ENCODE data around the gene CHST8. TPM values are rescaled to one million over a fixed set of nuclear protein-coding genes. Genes with fewer than 3 reads are reported as not detected.

Gene CHST8
- total and polyA plus RNA-seq, 4 experiments from 2014 or later, result not detected

GRCh38 chr19:33808399-33808798, 186.6 kb downstream of the CHST8 start:
- DNase-seq, result no peak
- Histone ChIP-seq H3K27me3 (ENCODE audit: insufficient read depth, low read length) (no peaks in the 10 kb centered on the region), H3K36me3 (ENCODE audit: insufficient read depth, low read length) (no peaks in the 10 kb centered on the region), H3K4me1 (ENCODE audit: insufficient read depth, low read length) (peaks cover 18% of the 10 kb centered on the region), H3K27ac (ENCODE audit: low read depth, low read length) (no peak overlapping the region), H3K4me3 (ENCODE audit: low read length in 2 of 2) (no peak overlapping the region), H3K9me3 (ENCODE audit: control insufficient read depth in 1 of 2, low read length in 2 of 2) (no peaks in the 10 kb centered on the region)
- H3K9me3 Mint-ChIP-seq, result no peaks in the 10 kb centered on the region
- no peaks in the 10 kb centered on the region for H3K27me3 Mint-ChIP-seq
- peaks cover 0 to 3% of the 10 kb centered on the region in 2 donors for H3K36me3 Mint-ChIP-seq
- ChIA-PET POLR2A (ENCODE audit: partially characterized antibody) (no interaction called here), CTCF (ENCODE audit: partially characterized antibody) (interaction anchor here (1.0 kb wide), 1 partner anchor 30 kb away, joined by 3 read pairs; no protein-coding TSS in a partner anchor)
- peak overlapping the region in 3 of 7 donors; percentile 9 to 78 (median 52) for H3K27ac Mint-ChIP-seq
- peaks cover 12 to 24% (median 15%) of the 10 kb centered on the region in 4 donors for H3K4me1 Mint-ChIP-seq
- no peak overlapping the region for H3K4me3 Mint-ChIP-seq
- intact Hi-C loops (cut with micrococcal nuclease), result no loop called here

DNA sequence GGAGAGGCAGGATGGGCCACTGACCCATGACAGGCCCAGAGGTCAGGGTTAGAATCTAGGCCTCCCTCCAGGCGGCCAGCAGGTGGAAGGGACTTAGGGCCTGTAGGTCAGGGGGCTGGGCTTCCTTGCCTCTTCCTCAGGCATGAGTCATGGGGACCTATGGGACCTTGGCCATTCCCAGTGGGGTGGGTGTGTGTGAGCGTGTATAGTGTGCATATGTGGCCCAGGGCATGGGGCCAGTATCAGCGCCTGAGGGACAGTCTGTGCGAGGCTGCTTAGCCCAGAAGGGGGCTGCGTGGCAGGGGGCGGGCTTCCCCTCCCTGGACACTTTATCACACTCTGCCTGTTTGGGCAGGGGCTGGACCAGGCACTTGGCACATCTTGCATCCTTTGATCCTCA, 188.2 kb downstream of the CHST8 start:
- Histone ChIP-seq H3K27ac (ENCODE audit: low read depth, low read length) (no peak overlapping the region), H3K27me3 (ENCODE audit: insufficient read depth, low read length) (no peaks in the 10 kb centered on the region), H3K4me1 (ENCODE audit: insufficient read depth, low read length) (peaks cover 18% of the 10 kb centered on the region), H3K9me3 (ENCODE audit: control insufficient read depth in 1 of 2, low read length in 2 of 2) (no peaks in the 10 kb centered on the region), H3K36me3 (ENCODE audit: insufficient read depth, low read length) (no peaks in the 10 kb centered on the region), H3K4me3 (ENCODE audit: low read length in 2 of 2) (no peak overlapping the region)
- Mint-ChIP-seq H3K4me1 (peaks cover 12 to 24% (median 15%) of the 10 kb centered on the region in 4 donors), H3K4me3 (no peak overlapping the region), H3K9me3 (no peaks in the 10 kb centered on the region), H3K27ac (no peak overlapping the region), H3K27me3 (no peaks in the 10 kb centered on the region), H3K36me3 (peaks cover 0 to 3% of the 10 kb centered on the region in 2 donors)
- DNase-seq, result no peak
- intact Hi-C loops (cut with micrococcal nuclease), result no loop called here
- CTCF ChIA-PET (ENCODE audit: partially characterized antibody), result no interaction called here
- POLR2A ChIA-PET (ENCODE audit: partially characterized antibody), result interaction anchor here (0.5 kb wide), 1 partner anchor 13 kb away, joined by 3 read pairs; the partner anchor contains the start of gene KCTD15

DNA sequence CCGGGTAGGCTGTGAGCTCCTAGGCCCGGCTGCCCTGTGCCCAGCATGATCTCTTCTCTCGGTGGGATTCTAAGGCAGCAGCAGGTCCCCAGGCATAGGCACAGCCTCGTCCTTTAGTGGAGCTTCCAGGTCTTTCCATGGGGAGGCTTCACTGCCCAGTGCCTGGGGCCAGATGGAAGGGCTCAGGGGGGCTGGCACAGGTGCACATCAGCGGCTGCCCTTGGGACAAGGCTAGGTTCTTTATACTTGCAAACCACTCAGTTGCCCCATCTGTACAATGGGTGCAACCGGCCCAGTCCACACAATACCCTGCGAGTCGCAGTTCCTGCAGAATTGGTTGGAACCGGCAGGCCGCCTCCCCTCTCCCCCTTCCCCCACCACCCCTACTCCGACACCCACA, 189.1 kb downstream of the CHST8 start:
- no peak for DNase-seq
- peaks cover 0 to 3% of the 10 kb centered on the region in 2 donors for H3K36me3 Mint-ChIP-seq
- intact Hi-C loops (cut with micrococcal nuclease), result no loop called here
- H3K36me3 ChIP-seq (ENCODE audit: insufficient read depth, low read length), result no peaks in the 10 kb centered on the region
- H3K9me3 Mint-ChIP-seq, result no peaks in the 10 kb centered on the region
- ChIA-PET POLR2A (ENCODE audit: partially characterized antibody) (interaction anchor here (0.5 kb wide), 1 partner anchor 14 kb away, joined by 3 read pairs; the partner anchor contains the start of gene KCTD15), CTCF (ENCODE audit: partially characterized antibody) (no interaction called here)
- no peak overlapping the region for H3K27ac ChIP-seq (ENCODE audit: low read depth, low read length)
- H3K9me3 ChIP-seq (ENCODE audit: control insufficient read depth in 1 of 2, low read length in 2 of 2), result no peaks in the 10 kb centered on the region
- H3K27me3 Mint-ChIP-seq, result no peaks in the 10 kb centered on the region
- peaks cover 12 to 21% (median 16%) of the 10 kb centered on the region in 4 donors for H3K4me1 Mint-ChIP-seq
- H3K27ac Mint-ChIP-seq, result no peak overlapping the region
- H3K4me3 ChIP-seq (ENCODE audit: low read length in 2 of 2), result no peak overlapping the region
- H3K4me1 ChIP-seq (ENCODE audit: insufficient read depth, low read length), result peaks cover 13% of the 10 kb centered on the region
- H3K4me3 Mint-ChIP-seq, result no peak overlapping the region
- no peaks in the 10 kb centered on the region for H3K27me3 ChIP-seq (ENCODE audit: insufficient read depth, low read length)

DNA sequence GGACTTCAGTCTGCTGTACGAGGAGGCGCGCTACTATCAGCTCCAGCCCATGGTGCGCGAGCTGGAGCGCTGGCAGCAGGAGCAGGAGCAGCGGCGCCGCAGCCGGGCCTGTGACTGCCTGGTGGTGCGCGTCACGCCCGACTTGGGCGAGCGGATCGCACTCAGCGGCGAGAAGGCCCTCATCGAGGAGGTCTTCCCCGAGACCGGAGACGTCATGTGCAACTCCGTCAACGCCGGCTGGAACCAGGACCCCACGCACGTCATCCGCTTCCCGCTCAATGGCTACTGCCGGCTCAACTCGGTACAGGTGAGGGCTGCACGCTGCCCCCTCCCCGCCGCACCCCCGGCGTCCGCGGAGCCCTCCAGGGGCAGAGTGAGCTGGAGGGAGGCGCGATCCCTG, 189.5 kb downstream of the CHST8 start:
- Mint-ChIP-seq H3K4me1 (peaks cover 7 to 17% (median 12%) of the 10 kb centered on the region in 4 donors), H3K27me3 (no peaks in the 10 kb centered on the region), H3K4me3 (no peak overlapping the region), H3K36me3 (peaks cover 0 to 3% of the 10 kb centered on the region in 2 donors), H3K27ac (no peak overlapping the region), H3K9me3 (no peaks in the 10 kb centered on the region)
- Histone ChIP-seq H3K27ac (ENCODE audit: low read depth, low read length) (no peak overlapping the region), H3K9me3 (ENCODE audit: control insufficient read depth in 1 of 2, low read length in 2 of 2) (no peaks in the 10 kb centered on the region), H3K27me3 (ENCODE audit: insufficient read depth, low read length) (no peaks in the 10 kb centered on the region), H3K4me3 (ENCODE audit: low read length in 2 of 2) (no peak overlapping the region), H3K4me1 (ENCODE audit: insufficient read depth, low read length) (peaks cover 9% of the 10 kb centered on the region), H3K36me3 (ENCODE audit: insufficient read depth, low read length) (no peaks in the 10 kb centered on the region)
- no peak for DNase-seq
- POLR2A ChIA-PET (ENCODE audit: partially characterized antibody), result no interaction called here
- CTCF ChIA-PET (ENCODE audit: partially characterized antibody), result no interaction called here
- intact Hi-C loops (cut with micrococcal nuclease), result no loop called here

DNA sequence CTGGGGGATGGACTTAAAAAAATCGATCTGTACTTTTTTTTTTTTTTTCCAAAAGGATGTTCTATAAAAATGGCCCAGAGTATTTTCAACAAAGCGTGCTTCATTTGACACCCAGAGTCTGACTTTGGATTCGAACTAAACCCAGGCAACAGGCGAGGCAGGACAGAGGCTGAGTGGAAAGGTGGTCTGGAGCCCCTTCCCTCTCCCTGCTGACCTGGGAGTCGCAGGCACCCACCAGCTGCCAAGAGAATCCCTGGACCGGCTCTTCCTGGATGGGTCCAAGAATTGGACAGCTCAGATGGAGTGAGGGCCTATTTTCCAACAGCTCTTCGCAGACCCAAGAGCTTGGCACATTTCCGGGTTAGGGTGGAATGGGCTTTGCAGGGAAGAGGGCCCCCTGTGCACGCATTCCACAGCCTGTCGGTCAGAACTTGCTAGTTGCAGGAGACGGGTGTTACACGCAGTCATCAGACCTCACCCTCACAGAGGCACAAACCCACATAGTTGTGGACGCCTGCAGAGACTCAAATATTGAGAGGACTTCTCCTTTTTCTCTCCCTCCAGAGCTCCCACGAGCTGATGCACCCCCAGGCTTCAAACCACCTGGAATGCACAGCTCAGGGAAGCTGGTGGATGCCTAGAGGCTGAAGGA, 190.1 kb downstream of the CHST8 start:
- no peak overlapping the region for H3K27ac ChIP-seq (ENCODE audit: low read depth, low read length)
- DNase-seq, result no peak
- POLR2A ChIA-PET (ENCODE audit: partially characterized antibody), result no interaction called here
- no peak overlapping the region for H3K4me3 ChIP-seq (ENCODE audit: low read length in 2 of 2)
- Mint-ChIP-seq H3K9me3 (no peaks in the 10 kb centered on the region), H3K4me1 (peaks cover 3 to 12% (median 7%) of the 10 kb centered on the region in 4 donors), H3K36me3 (peaks cover 0 to 3% of the 10 kb centered on the region in 2 donors), H3K27ac (no peak overlapping the region), H3K27me3 (no peaks in the 10 kb centered on the region), H3K4me3 (no peak overlapping the region)
- H3K27me3 ChIP-seq (ENCODE audit: insufficient read depth, low read length), result no peaks in the 10 kb centered on the region
- intact Hi-C loops (cut with micrococcal nuclease), result no loop called here
- no peaks in the 10 kb centered on the region for H3K36me3 ChIP-seq (ENCODE audit: insufficient read depth, low read length)
- no peaks in the 10 kb centered on the region for H3K9me3 ChIP-seq (ENCODE audit: control insufficient read depth in 1 of 2, low read length in 2 of 2)
- peaks cover 3% of the 10 kb centered on the region for H3K4me1 ChIP-seq (ENCODE audit: insufficient read depth, low read length)
- CTCF ChIA-PET (ENCODE audit: partially characterized antibody), result no interaction called here

DNA sequence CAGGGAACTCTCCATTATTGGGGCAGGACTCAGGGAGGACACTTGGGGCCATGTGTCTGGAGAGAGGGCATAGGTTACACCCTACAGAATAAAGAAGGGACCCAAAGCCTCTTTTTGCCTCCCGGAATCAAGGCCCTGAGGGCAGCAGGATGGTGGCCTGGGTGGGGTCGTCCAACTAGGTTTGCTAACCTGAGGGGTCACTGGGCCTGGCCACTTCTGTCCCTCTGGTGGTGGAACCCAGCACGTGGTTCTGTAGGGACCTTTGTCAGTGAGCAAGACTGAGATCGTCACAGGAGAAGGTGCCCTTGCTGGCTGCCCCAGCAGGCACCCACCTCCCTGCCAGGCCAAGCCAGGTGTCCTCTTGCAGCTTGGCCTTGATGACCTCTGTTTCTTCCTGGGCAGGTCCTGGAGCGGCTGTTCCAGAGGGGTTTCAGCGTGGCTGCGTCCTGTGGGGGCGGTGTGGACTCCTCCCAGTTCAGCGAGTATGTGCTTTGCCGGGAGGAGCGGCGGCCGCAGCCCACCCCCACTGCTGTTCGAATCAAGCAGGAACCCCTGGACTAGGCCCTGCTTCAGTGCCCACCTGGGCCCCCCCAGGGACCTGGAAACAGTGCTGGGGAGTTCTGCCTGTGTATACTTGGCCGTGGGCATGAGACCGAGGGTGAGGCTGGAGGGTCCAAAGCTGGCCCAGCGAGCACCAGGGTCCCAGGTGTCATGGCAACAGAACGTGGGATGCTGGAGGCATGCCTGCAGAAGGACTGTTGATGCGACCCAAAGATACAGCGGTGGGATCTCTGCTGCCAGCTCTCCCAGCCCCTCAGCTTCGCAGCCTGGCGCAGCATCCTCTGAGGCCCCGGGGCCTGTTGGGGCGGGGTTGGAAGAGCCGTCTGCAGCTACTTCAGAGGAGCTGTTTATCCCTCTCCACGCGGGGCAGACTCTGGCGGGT, 190.9 kb downstream of the CHST8 start:
- Mint-ChIP-seq H3K4me1 (peaks cover 3 to 18% (median 9%) of the 10 kb centered on the region in 4 donors), H3K9me3 (no peaks in the 10 kb centered on the region), H3K27ac (no peak overlapping the region), H3K36me3 (peaks cover 0 to 3% of the 10 kb centered on the region in 2 donors), H3K27me3 (no peaks in the 10 kb centered on the region), H3K4me3 (no peak overlapping the region)
- H3K27me3 ChIP-seq (ENCODE audit: insufficient read depth, low read length), result no peaks in the 10 kb centered on the region
- no peaks in the 10 kb centered on the region for H3K36me3 ChIP-seq (ENCODE audit: insufficient read depth, low read length)
- DNase-seq, result no peak
- H3K9me3 ChIP-seq (ENCODE audit: control insufficient read depth in 1 of 2, low read length in 2 of 2), result no peaks in the 10 kb centered on the region
- H3K4me3 ChIP-seq (ENCODE audit: low read length in 2 of 2), result no peak overlapping the region
- H3K27ac ChIP-seq (ENCODE audit: low read depth, low read length), result no peak overlapping the region
- CTCF ChIA-PET (ENCODE audit: partially characterized antibody), result no interaction called here
- intact Hi-C loops (cut with micrococcal nuclease), result no loop called here
- H3K4me1 ChIP-seq (ENCODE audit: insufficient read depth, low read length), result no peaks in the 10 kb centered on the region
- POLR2A ChIA-PET (ENCODE audit: partially characterized antibody), result no interaction called here

- ChIA-PET POLR2A (ENCODE audit: partially characterized antibody) (no interaction called here), CTCF (ENCODE audit: partially characterized antibody) (no interaction called here)
- Mint-ChIP-seq H3K9me3 (no peaks in the 10 kb centered on the region), H3K27me3 (no peaks in the 10 kb centered on the region), H3K4me3 (no peak overlapping the region), H3K36me3 (peaks cover 0 to 3% of the 10 kb centered on the region in 2 donors), H3K4me1 (peaks cover 0 to 18% (median 13%) of the 10 kb centered on the region in 4 donors), H3K27ac (no peak overlapping the region)
- no peaks in the 10 kb centered on the region for H3K27me3 ChIP-seq (ENCODE audit: insufficient read depth, low read length)
- H3K4me3 ChIP-seq (ENCODE audit: low read length in 2 of 2), result no peak overlapping the region
- H3K9me3 ChIP-seq (ENCODE audit: control insufficient read depth in 1 of 2, low read length in 2 of 2), result no peaks in the 10 kb centered on the region
- intact Hi-C loops (cut with micrococcal nuclease), result no loop called here
- H3K36me3 ChIP-seq (ENCODE audit: insufficient read depth, low read length), result no peaks in the 10 kb centered on the region
- H3K4me1 ChIP-seq (ENCODE audit: insufficient read depth, low read length), result no peaks in the 10 kb centered on the region
- no peak overlapping the region for H3K27ac ChIP-seq (ENCODE audit: low read depth, low read length)
- DNase-seq, result no peak
Observed at GRCh38 chr19:33813391-33814101, 191.8 kb downstream of the CHST8 start.
